GM13977 (cell line): Measurements from ENCODE around the gene RAPGEF3.

Source experiments
- DNase-seq: peaks from one replicate; pipeline ENCODE4 v3.0.0; 2012; ENCODE audit warnings: low spot score
- CTCF ChIP-seq: IDR thresholded peaks from 2 replicates; pipeline ENCODE4 v1.5.1; 2012; ENCODE audit warnings: mild to moderate bottlenecking, control low read depth; ENCODE audit not compliant: insufficient read depth; ENCODE audit errors: extremely low read depth, missing control alignments
- in situ Hi-C: fragments of 300-500 bp; cut with MboI; formaldehyde crosslinking; loops from one replicate; pipeline ENCODE4 v1.12.0; 2022; ENCODE audit warnings: low sequenced_read_pairs, low pct_unique_long_range_greater_than_20kb, mixed read lengths, inconsistent platforms; ENCODE audit not compliant: unreplicated experiment

The RAPGEF3 gene

DNA sequence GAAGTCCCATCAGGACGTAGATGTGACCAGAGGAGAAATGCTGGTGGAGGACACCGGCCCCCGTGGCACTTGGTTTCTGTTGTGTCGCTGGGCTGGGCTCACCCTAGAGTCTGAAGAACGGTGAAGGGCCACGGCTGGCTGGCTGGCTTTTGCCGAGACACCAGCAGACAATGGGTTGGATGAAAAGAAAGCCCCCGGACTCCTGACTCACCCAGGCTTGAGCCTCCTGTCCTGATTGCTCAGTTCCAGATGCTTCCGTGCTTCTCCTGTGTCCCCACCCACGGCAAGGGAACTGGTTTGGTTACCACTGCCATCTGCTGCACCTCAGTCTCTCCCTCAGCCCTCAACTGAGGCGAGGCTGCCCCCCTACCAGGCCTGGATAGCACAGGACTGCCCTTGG lies 23.0 kb downstream of the RAPGEF3 start:
- DNase-seq = no peak
- no peak for TF ChIP-seq CTCF
- in situ Hi-C loops = loop anchor here (25.0 kb wide), 1 partner anchor 427 kb away; the partner anchor contains the start of gene ASB8

- DNase-seq = no peak
- in situ Hi-C loops = loop anchor here (25.0 kb wide), 1 partner anchor 427 kb away; the partner anchor contains the start of gene ASB8
- no peak for TF ChIP-seq CTCF
Observed at GRCh38 chr12:47734725-47735480, 23.8 kb downstream of the RAPGEF3 start.

GRCh38 chr12:47733142-47733541 lies 25.5 kb downstream of the RAPGEF3 start:
- in situ Hi-C loops = loop anchor here (25.0 kb wide), 1 partner anchor 429 kb away; the partner anchor contains the start of gene ASB8
- DNase-seq = no peak
- no peak for TF ChIP-seq CTCF

DNA sequence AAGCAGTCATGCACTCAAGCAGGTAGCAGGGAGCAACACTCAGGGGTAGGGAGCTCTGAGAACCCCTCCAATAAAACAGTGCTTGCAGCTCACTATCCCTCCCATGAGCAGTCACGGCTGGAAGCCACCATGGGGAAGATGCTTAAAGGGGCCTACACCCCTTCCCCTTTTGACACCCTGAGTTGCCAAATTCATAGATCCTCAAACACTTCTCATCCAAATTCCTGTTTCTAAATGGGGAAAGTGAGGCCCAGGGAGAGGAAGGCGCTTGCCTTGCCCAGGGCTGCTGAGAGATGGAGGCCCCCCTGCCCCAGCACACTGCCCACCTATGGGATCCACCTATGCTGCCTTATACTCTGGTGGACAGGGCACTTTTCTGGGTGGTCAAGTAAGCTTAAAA lies 26.2 kb downstream of the RAPGEF3 start:
- no peak for DNase-seq
- in situ Hi-C loops = loop anchor here (25.0 kb wide), 1 partner anchor 430 kb away; the partner anchor contains the start of gene ASB8
- no peak for TF ChIP-seq CTCF

DNA sequence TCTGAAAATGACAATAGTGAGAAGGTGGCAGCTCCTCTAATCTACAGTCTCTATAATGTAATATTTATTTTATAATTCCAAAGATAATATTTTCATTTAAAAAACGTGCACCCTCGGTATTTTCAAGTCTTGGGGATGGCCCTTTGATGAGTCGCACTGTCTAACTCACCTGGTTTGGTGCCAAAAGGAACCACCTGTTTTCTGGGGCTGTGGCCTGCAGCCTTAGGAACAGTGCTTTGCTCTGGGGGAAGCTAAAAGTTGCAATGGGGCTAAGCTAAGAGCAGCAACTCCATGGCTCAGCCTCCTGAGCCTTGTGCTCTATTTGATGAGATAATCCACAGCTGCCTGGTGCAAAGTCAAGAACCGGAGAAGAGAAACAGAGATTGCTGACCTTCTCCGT lies 27.0 kb downstream of the RAPGEF3 start:
- DNase-seq = no peak
- TF ChIP-seq CTCF = no peak
- in situ Hi-C loops = loop anchor here (25.0 kb wide), 1 partner anchor 431 kb away; the partner anchor contains the start of gene ASB8

DNA sequence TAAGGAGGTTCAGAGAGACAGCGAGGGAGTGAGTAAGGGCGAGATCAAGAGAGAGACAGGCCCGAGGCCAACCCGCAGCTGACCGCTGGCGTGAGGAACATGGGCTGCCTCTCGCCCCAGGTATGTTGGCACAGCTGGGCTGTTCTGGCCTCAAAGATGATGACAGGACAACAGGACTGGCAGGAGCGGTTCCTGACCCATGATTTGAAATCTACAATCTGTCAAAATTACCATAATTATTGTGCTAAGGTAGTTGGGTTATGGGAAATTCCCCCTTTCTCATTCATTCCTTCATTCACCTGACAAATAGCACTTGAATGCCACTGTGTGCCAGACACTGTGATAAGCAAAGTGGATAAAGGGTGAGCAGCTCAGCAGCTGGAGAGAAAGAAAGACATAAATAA lies 28.3 kb downstream of the RAPGEF3 start:
- DNase-seq = no peak
- in situ Hi-C loops = loop anchor here (25.0 kb wide), 1 partner anchor 432 kb away; the partner anchor contains the start of gene ASB8
- TF ChIP-seq CTCF = no peak
